ENCODE data around the gene COBL. TPM values are rescaled to one million over a fixed set of nuclear protein-coding genes. Genes with fewer than 3 reads are reported as not detected.
A peak's percentile ranks its signal among the peaks of the same experiment; 100 is the strongest.

COBL gene, protein sequence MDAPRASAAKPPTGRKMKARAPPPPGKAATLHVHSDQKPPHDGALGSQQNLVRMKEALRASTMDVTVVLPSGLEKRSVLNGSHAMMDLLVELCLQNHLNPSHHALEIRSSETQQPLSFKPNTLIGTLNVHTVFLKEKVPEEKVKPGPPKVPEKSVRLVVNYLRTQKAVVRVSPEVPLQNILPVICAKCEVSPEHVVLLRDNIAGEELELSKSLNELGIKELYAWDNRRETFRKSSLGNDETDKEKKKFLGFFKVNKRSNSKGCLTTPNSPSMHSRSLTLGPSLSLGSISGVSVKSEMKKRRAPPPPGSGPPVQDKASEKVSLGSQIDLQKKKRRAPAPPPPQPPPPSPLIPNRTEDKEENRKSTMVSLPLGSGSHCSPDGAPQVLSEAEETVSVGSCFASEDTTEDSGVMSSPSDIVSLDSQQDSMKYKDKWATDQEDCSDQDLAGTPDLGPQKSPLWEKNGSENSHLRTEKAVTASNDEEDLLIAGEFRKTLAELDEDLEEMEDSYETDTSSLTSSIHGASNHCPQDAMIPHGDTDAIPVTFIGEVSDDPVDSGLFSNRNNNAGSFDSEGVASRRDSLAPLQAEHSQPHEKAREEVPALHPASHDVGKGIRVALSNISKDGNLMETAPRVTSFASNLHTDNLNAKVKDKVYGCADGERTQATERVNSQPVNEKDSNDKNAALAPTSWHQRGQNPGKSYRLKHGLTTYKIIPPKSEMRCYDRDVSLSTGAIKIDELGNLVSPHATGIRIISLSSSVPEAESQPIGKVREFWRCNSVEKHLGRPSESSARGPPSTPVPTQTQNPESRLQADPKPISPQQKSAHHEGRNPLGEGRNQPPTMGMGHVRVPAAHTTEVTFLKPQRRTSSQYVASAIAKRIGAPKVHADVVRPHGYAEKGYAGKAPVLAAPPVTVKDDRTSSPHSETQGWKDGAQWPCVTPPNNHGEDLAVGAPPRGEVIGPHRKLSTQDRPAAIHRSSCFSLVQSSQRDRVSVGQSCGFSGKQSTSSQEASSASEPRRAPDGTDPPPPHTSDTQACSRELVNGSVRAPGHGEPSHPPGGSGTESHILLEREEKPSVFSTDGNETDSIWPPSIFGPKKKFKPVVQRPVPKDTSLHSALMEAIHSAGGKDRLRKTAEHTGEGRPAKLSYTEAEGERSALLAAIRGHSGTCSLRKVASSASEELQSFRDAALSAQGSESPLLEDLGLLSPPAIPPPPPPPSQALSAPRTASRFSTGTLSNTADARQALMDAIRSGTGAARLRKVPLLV
- 1.5 TPM for polyA plus RNA-seq (2013, experiment 1 of 2)
- polyA plus RNA-seq (2013, experiment 2 of 2) = 1.5 TPM

DNA sequence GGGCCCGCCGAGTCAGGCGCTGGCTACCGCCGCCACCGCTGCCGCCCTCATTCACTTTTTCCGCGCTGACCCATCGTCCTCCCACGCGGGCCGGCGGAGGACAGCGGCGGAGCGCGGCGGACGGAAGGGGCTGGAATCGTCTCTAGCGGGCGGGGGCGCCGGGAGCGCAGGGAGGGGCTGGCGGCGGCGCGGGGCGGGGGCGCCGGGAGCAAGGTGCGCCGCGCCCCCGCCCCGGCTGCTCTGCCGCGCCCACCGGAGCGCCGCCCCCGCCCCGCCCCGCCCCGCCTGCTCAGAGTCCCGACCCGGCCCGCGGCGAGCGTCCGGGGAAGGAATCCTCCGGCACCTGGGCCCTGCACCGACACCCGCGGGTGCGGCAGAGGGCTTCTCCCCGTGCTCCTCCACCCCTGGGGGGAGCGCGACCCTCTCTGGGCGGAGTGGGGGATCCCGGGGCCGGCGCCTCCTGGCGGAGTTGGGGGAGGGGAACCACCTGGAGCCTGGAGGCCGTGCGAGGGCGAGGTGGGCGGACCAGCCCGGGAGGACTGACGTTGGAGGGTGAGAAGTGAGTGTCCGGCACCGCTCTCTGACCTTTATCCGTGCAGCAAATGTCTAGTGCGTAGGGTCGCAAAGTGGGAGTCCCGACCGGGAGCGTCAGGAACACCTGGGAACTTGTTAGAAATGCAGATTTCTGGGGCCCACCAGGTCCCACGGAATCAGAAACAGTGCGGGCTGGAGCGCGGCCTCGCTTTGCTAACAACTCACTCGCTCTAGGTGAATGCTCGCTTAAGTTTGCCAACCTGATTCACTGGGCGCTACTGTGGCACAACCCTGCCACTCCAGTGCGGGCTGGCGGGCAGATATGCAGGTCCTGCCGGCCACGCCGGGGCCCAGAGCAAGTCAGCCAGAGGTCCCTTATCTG, at the start of gene COBL:
TSS of gene COBL (minus strand) at position 144 of the 916 bp plus-strand sequence. CDS start 176 bp downstream, outside the sequence.
- peaks cover 3 to 8% of the 10 kb centered on the region in 2 donors for H3K4me1 ChIP-seq (ENCODE audit: control insufficient read depth in 2 of 2, insufficient read depth in 1 of 2, low read depth in 1 of 2, low read length in 2 of 2)
- peak; percentile 35 for DNase-seq (ENCODE audit: low spot score)
- peak within 1 kb of the TSS; percentile 36 for H2AK5ac ChIP-seq (ENCODE audit: low read depth, low read length)
- peak within 1 kb of the TSS; percentile 91 for H3K18ac ChIP-seq (ENCODE audit: low read length)
- peak within 1 kb of the TSS; percentile 32 to 87 for H3K4me3 ChIP-seq (ENCODE audit: low read length in 2 of 2)
- H4K8ac ChIP-seq (ENCODE audit: low read depth, low read length) = no peak within 1 kb of the TSS
- H3K79me1 ChIP-seq (ENCODE audit: low read depth, low read length) = no peaks in the 10 kb centered on the region
- peak within 1 kb of the TSS; percentile 77 for H3K23ac ChIP-seq (ENCODE audit: low read depth, low read length, poor library complexity)
- H3K9me3 ChIP-seq (replicated peaks in 1 of 2; ENCODE audit: control insufficient read depth in 2 of 2, insufficient read depth in 1 of 2, low read depth in 1 of 2, low read length in 2 of 2) = peaks cover 0 to 9% of the 10 kb centered on the region in 2 donors
- no peaks in the 10 kb centered on the region for H3K36me3 ChIP-seq (replicated peaks in 1 of 2; ENCODE audit: control insufficient read depth in 2 of 2, insufficient read depth in 2 of 2, low read length in 2 of 2)
- H3K9ac ChIP-seq (ENCODE audit: low read depth, low read length, poor library complexity) = peak within 1 kb of the TSS; percentile 80
- H3K27me3 ChIP-seq (ENCODE audit: control insufficient read depth in 3 of 3, insufficient read depth in 3 of 3, low read depth in 1 of 3, low read length in 3 of 3) = peaks cover 0 to 75% (median 31%) of the 10 kb centered on the region in 3 experiments
- peak within 1 kb of the TSS; percentile 84 for H3K14ac ChIP-seq (ENCODE audit: low read length)
- peak within 1 kb of the TSS; percentile 21 for H2BK15ac ChIP-seq (ENCODE audit: low read length)
- H2BK5ac ChIP-seq (ENCODE audit: low read length) = no peak within 1 kb of the TSS
- H3K4ac ChIP-seq (ENCODE audit: low read length) = no peak within 1 kb of the TSS
- H3K27ac ChIP-seq (replicated peaks; ENCODE audit: low read length) = no peak within 1 kb of the TSS
- peak within 1 kb of the TSS; percentile 99 for H3K4me2 ChIP-seq (ENCODE audit: insufficient read depth, low read length, poor library complexity, severe bottlenecking)
- no CpG with 5 or more reads among the region's 94 CpGs for WGBS, 2 donors (ENCODE audit: extremely low coverage in 2 of 2, insufficient read length in 2 of 2, insufficient replicate concordance in 1 of 2)
- H2BK12ac ChIP-seq (ENCODE audit: low read length) = peak within 1 kb of the TSS; percentile 36
- H4K91ac ChIP-seq (ENCODE audit: low read depth, low read length, poor library complexity) = no peak within 1 kb of the TSS
- peak within 1 kb of the TSS; percentile 82 for H2AFZ ChIP-seq (ENCODE audit: low read length)
- H2BK120ac ChIP-seq (ENCODE audit: low read depth, low read length) = peak within 1 kb of the TSS; percentile 90

GRCh38 chr7:51366172-51366728, 49.6 kb upstream of the COBL start:
- no CpG with 5 or more reads among the region's 7 CpGs for WGBS, 2 donors (ENCODE audit: extremely low coverage in 2 of 2, insufficient read length in 2 of 2, insufficient replicate concordance in 1 of 2)
- no peaks in the 10 kb centered on the region for H3K79me1 ChIP-seq (ENCODE audit: low read depth, low read length)
- no peak overlapping the region for H3K23ac ChIP-seq (ENCODE audit: low read depth, low read length, poor library complexity)
- no peak overlapping the region for H2BK15ac ChIP-seq (ENCODE audit: low read length)
- H2BK12ac ChIP-seq (ENCODE audit: low read length) = no peak overlapping the region
- no peak overlapping the region for H3K27ac ChIP-seq (replicated peaks; ENCODE audit: low read length)
- H3K27me3 ChIP-seq (ENCODE audit: control insufficient read depth in 3 of 3, insufficient read depth in 3 of 3, low read depth in 1 of 3, low read length in 3 of 3) = no peaks in the 10 kb centered on the region
- H4K8ac ChIP-seq (ENCODE audit: low read depth, low read length) = no peak overlapping the region
- no peak overlapping the region for H2BK5ac ChIP-seq (ENCODE audit: low read length)
- peaks cover 0 to 5% of the 10 kb centered on the region in 2 donors for H3K4me1 ChIP-seq (ENCODE audit: control insufficient read depth in 2 of 2, insufficient read depth in 1 of 2, low read depth in 1 of 2, low read length in 2 of 2)
- no peak overlapping the region for H2AK5ac ChIP-seq (ENCODE audit: low read depth, low read length)
- H3K14ac ChIP-seq (ENCODE audit: low read length) = no peak overlapping the region
- no peak for DNase-seq (ENCODE audit: low spot score)
- no peak overlapping the region for H3K9ac ChIP-seq (ENCODE audit: low read depth, low read length, poor library complexity)
- peaks cover 0 to 4% of the 10 kb centered on the region in 2 donors for H3K9me3 ChIP-seq (replicated peaks in 1 of 2; ENCODE audit: control insufficient read depth in 2 of 2, insufficient read depth in 1 of 2, low read depth in 1 of 2, low read length in 2 of 2)
- H3K36me3 ChIP-seq (replicated peaks in 1 of 2; ENCODE audit: control insufficient read depth in 2 of 2, insufficient read depth in 2 of 2, low read length in 2 of 2) = no peaks in the 10 kb centered on the region
- no peak overlapping the region for H2BK120ac ChIP-seq (ENCODE audit: low read depth, low read length)
- no peak overlapping the region for H2AFZ ChIP-seq (ENCODE audit: low read length)
- H3K4ac ChIP-seq (ENCODE audit: low read length) = no peak overlapping the region
- H3K4me3 ChIP-seq (ENCODE audit: low read length in 2 of 2) = no peak overlapping the region
- no peak overlapping the region for H4K91ac ChIP-seq (ENCODE audit: low read depth, low read length, poor library complexity)
- no peak overlapping the region for H3K4me2 ChIP-seq (ENCODE audit: insufficient read depth, low read length, poor library complexity, severe bottlenecking)
- H3K18ac ChIP-seq (ENCODE audit: low read length) = no peak overlapping the region

- no peak overlapping the region for H2BK12ac ChIP-seq (ENCODE audit: low read length)
- H3K4me3 ChIP-seq (ENCODE audit: low read length in 2 of 2) = no peak overlapping the region
- no peak overlapping the region for H3K4ac ChIP-seq (ENCODE audit: low read length)
- no peak overlapping the region for H3K27ac ChIP-seq (replicated peaks; ENCODE audit: low read length)
- H2AK5ac ChIP-seq (ENCODE audit: low read depth, low read length) = no peak overlapping the region
- no peak overlapping the region for H3K14ac ChIP-seq (ENCODE audit: low read length)
- no peak overlapping the region for H3K18ac ChIP-seq (ENCODE audit: low read length)
- no peak overlapping the region for H3K9ac ChIP-seq (ENCODE audit: low read depth, low read length, poor library complexity)
- no peaks in the 10 kb centered on the region for H3K36me3 ChIP-seq (replicated peaks in 1 of 2; ENCODE audit: control insufficient read depth in 2 of 2, insufficient read depth in 2 of 2, low read length in 2 of 2)
- no peak overlapping the region for H2BK15ac ChIP-seq (ENCODE audit: low read length)
- H2AFZ ChIP-seq (ENCODE audit: low read length) = no peak overlapping the region
- no peaks in the 10 kb centered on the region for H3K4me1 ChIP-seq (ENCODE audit: control insufficient read depth in 2 of 2, insufficient read depth in 1 of 2, low read depth in 1 of 2, low read length in 2 of 2)
- DNase-seq (ENCODE audit: low spot score) = no peak
- no peak overlapping the region for H4K8ac ChIP-seq (ENCODE audit: low read depth, low read length)
- WGBS, 2 donors (ENCODE audit: extremely low coverage in 2 of 2, insufficient read length in 2 of 2, insufficient replicate concordance in 1 of 2) = no CpG with 5 or more reads among the region's 6 CpGs
- H2BK120ac ChIP-seq (ENCODE audit: low read depth, low read length) = no peak overlapping the region
- no peaks in the 10 kb centered on the region for H3K79me1 ChIP-seq (ENCODE audit: low read depth, low read length)
- H3K23ac ChIP-seq (ENCODE audit: low read depth, low read length, poor library complexity) = no peak overlapping the region
- no peak overlapping the region for H2BK5ac ChIP-seq (ENCODE audit: low read length)
- no peak overlapping the region for H3K4me2 ChIP-seq (ENCODE audit: insufficient read depth, low read length, poor library complexity, severe bottlenecking)
- no peak overlapping the region for H4K91ac ChIP-seq (ENCODE audit: low read depth, low read length, poor library complexity)
- H3K27me3 ChIP-seq (ENCODE audit: control insufficient read depth in 3 of 3, insufficient read depth in 3 of 3, low read depth in 1 of 3, low read length in 3 of 3) = no peaks in the 10 kb centered on the region
- H3K9me3 ChIP-seq (replicated peaks in 1 of 2; ENCODE audit: control insufficient read depth in 2 of 2, insufficient read depth in 1 of 2, low read depth in 1 of 2, low read length in 2 of 2) = peaks cover 0 to 2% of the 10 kb centered on the region in 2 donors
Observed at GRCh38 chr7:51357821-51358220, 41.2 kb upstream of the COBL start.
